Neuronal stem cell (in vitro differentiated cells): ENCODE data around the gene THSD1.

Source experiments
- DNase-seq: peaks from one replicate; pipeline ENCODE4 v3.0.0-alpha.2; 2013; ENCODE audit warnings: low spot score
- H2AFZ ChIP-seq: one replicate; pipeline ENCODE4 v1.6.1; 2013; ENCODE audit warnings: mild to moderate bottlenecking, low read length, inconsistent platforms
- H2AK5ac ChIP-seq: 2 replicates; pipeline ENCODE4 v1.6.1; 2013; ENCODE audit warnings: low read depth, mild to moderate bottlenecking, inconsistent platforms, low read length, moderate library complexity, mixed read lengths
- H2BK120ac ChIP-seq: 2 replicates; pipeline ENCODE4 v1.6.1; 2013; ENCODE audit warnings: low read depth, mild to moderate bottlenecking, inconsistent platforms, low read length, moderate library complexity, mixed read lengths
- H2BK12ac ChIP-seq: one replicate; pipeline ENCODE4 v1.6.1; 2013; ENCODE audit warnings: low read length, inconsistent platforms
- H2BK15ac ChIP-seq: 2 replicates; pipeline ENCODE4 v1.6.1; 2013; ENCODE audit warnings: mild to moderate bottlenecking, low read length, inconsistent platforms, mixed read lengths
- H2BK5ac ChIP-seq: one replicate; pipeline ENCODE4 v1.6.1; 2013; ENCODE audit warnings: inconsistent platforms, mild to moderate bottlenecking, low read length, moderate library complexity
- H3K14ac ChIP-seq: one replicate; pipeline ENCODE4 v1.6.1; 2013; ENCODE audit warnings: low read length, inconsistent platforms
- H3K18ac ChIP-seq: 2 replicates; pipeline ENCODE4 v1.6.1; 2013; ENCODE audit warnings: low read length, inconsistent platforms
- H3K23ac ChIP-seq: 2 replicates; pipeline ENCODE4 v1.6.1; 2013; ENCODE audit warnings: low read depth, mild to moderate bottlenecking, mixed read lengths, low read length, inconsistent platforms; ENCODE audit not compliant: poor library complexity
- H3K27ac ChIP-seq: replicated peaks from 3 replicates; pipeline ENCODE4 v1.5.1; 2013; ENCODE audit warnings: low read length, inconsistent platforms
- H3K27me3 ChIP-seq, 3 experiments: 2 replicates each; pipeline ENCODE4 v1.6.1; 2013; ENCODE audit warnings: low read length in 3 of 3, mild to moderate bottlenecking in 2 of 3, inconsistent platforms in 1 of 3, low read depth in 1 of 3, mixed read lengths in 1 of 3, moderate library complexity in 1 of 3; ENCODE audit not compliant: control insufficient read depth in 3 of 3, insufficient read depth in 3 of 3
- H3K36me3 ChIP-seq, 2 donors: replicated peaks in 1 of 2; 2 replicates each; pipeline ENCODE4 v1.6.1; 2013; ENCODE audit warnings: low read length in 2 of 2; ENCODE audit not compliant: control insufficient read depth in 2 of 2, insufficient read depth in 2 of 2
- H3K4ac ChIP-seq: 2 replicates; pipeline ENCODE4 v1.6.1; 2013; ENCODE audit warnings: inconsistent platforms, mild to moderate bottlenecking, low read length, moderate library complexity
- H3K4me1 ChIP-seq, 2 donors: 1 replicate in 1 of 2; 2 replicates in 1 of 2; pipeline ENCODE4 v1.6.1; 2013; ENCODE audit warnings: low read length in 2 of 2, low read depth in 1 of 2; ENCODE audit not compliant: control insufficient read depth in 2 of 2, insufficient read depth in 1 of 2
- H3K4me2 ChIP-seq: one replicate; pipeline ENCODE4 v1.6.1; 2013; ENCODE audit warnings: mild to moderate bottlenecking, low read length, inconsistent platforms; ENCODE audit not compliant: insufficient read depth, poor library complexity, severe bottlenecking
- H3K4me3 ChIP-seq, 2 donors: 2 replicates each; pipeline ENCODE4 v1.5.1; 2013; ENCODE audit warnings: low read length in 2 of 2, mild to moderate bottlenecking in 2 of 2, inconsistent platforms in 1 of 2, moderate library complexity in 1 of 2
- H3K79me1 ChIP-seq: one replicate; pipeline ENCODE4 v1.6.1; 2013; ENCODE audit warnings: low read depth, mild to moderate bottlenecking, inconsistent platforms, low read length, moderate library complexity
- H3K9ac ChIP-seq: one replicate; pipeline ENCODE4 v1.6.1; 2013; ENCODE audit warnings: mild to moderate bottlenecking, low read depth, low read length, inconsistent platforms; ENCODE audit not compliant: poor library complexity
- H3K9me3 ChIP-seq, 2 donors: replicated peaks in 1 of 2; 2 replicates each; pipeline versions ENCODE3 to v1.6.1; 2013; ENCODE audit warnings: low read length in 2 of 2, mild to moderate bottlenecking in 2 of 2, inconsistent platforms in 1 of 2, low read depth in 1 of 2, mixed read lengths in 1 of 2, moderate library complexity in 1 of 2; ENCODE audit not compliant: control insufficient read depth in 2 of 2, insufficient read depth in 1 of 2
- H4K8ac ChIP-seq: one replicate; pipeline ENCODE4 v1.6.1; 2013; ENCODE audit warnings: low read depth, mild to moderate bottlenecking, inconsistent platforms, low read length, moderate library complexity
- H4K91ac ChIP-seq: one replicate; pipeline ENCODE4 v1.6.1; 2013; ENCODE audit warnings: low read length, low read depth, mild to moderate bottlenecking, inconsistent platforms; ENCODE audit not compliant: poor library complexity
- WGBS, 2 donors: extraction: QIAGEN DNeasy Blood & Tissue Kit; methylation state at CpG; one replicate each; pipeline ENCODE4 v1.1.7; 2013; ENCODE audit warnings: missing lambda C conversion rate in 2 of 2, mixed read lengths in 1 of 2; ENCODE audit not compliant: insufficient read length in 2 of 2, insufficient replicate concordance in 1 of 2; ENCODE audit errors: extremely low coverage in 2 of 2; 5-methylcytosine and 5-hydroxymethylcytosine counted together

Gene THSD1

DNA sequence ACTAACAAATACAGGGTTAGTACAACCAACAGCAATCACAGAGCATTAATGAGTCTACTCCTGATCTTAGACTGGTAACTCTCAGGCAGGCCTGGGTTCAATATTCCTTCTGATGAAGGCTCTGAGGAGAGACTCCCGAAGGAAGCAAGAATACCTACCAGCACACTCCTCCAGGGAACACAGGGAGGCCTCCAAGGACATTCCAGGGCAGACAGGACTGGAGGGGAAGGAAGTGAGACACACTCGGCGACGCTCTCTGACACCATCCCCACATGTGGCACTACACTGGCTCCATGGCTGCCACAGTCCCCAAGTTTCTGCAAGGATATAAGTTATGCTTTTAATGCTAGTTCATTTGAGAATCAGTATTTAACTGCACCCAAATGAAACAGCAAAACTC, 20.1 kb downstream of the THSD1 start:
- H3K9me3 ChIP-seq, result no peaks in the 10 kb centered on the region
- no peaks in the 10 kb centered on the region for H3K79me1 ChIP-seq
- H3K4ac ChIP-seq, result no peak overlapping the region
- no peak overlapping the region for H2BK5ac ChIP-seq
- H2AFZ ChIP-seq, result no peak overlapping the region
- no peak overlapping the region for H3K18ac ChIP-seq
- H2BK15ac ChIP-seq, result no peak overlapping the region
- no peak overlapping the region for H2BK120ac ChIP-seq
- H3K9ac ChIP-seq, result no peak overlapping the region
- H4K91ac ChIP-seq, result no peak overlapping the region
- no peak for DNase-seq
- no CpG with 5 or more reads among the region's 4 CpGs for WGBS, 2 donors
- no peak overlapping the region for H3K27ac ChIP-seq
- no peak overlapping the region for H4K8ac ChIP-seq
- peaks cover 0 to 16% (median 0%) of the 10 kb centered on the region in 3 experiments for H3K27me3 ChIP-seq
- H2BK12ac ChIP-seq, result no peak overlapping the region
- H3K14ac ChIP-seq, result no peak overlapping the region
- H3K4me3 ChIP-seq, result no peak overlapping the region
- no peak overlapping the region for H2AK5ac ChIP-seq
- no peak overlapping the region for H3K4me2 ChIP-seq
- no peaks in the 10 kb centered on the region for H3K36me3 ChIP-seq
- H3K4me1 ChIP-seq, result no peaks in the 10 kb centered on the region
- H3K23ac ChIP-seq, result no peak overlapping the region

DNA sequence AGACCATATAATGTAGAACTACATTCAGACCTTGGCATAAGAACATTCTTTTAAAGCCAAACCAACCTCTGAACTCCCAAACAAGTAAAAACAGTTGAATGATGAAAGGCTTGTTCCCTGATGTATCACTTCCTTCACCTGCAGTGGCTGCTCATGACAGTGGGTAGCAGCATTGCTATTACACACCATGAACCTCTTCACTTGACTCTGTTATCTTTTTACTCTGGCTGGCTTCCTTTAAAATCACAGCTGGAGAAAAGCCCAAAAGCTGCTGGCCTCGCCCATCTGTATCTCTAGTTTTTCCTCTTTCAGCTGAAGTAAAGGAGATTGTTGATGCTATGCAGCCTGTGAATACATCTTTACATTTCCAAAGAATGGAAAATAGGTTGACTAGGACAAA, 22.6 kb downstream of the THSD1 start:
- Histone ChIP-seq H2AK5ac (no peak overlapping the region), H2AFZ (no peak overlapping the region), H4K91ac (no peak overlapping the region), H2BK12ac (no peak overlapping the region), H3K4ac (no peak overlapping the region), H3K4me2 (no peak overlapping the region), H2BK120ac (no peak overlapping the region), H3K27ac (no peak overlapping the region), H3K27me3 (peaks cover 0 to 16% (median 0%) of the 10 kb centered on the region in 3 experiments), H3K9me3 (no peaks in the 10 kb centered on the region), H2BK15ac (no peak overlapping the region), H3K4me3 (no peak overlapping the region), H3K14ac (no peak overlapping the region), H3K79me1 (no peaks in the 10 kb centered on the region), H3K4me1 (no peaks in the 10 kb centered on the region), H3K23ac (no peak overlapping the region), H3K9ac (no peak overlapping the region), H2BK5ac (no peak overlapping the region), H3K36me3 (no peaks in the 10 kb centered on the region), H4K8ac (no peak overlapping the region), H3K18ac (no peak overlapping the region)
- no CpG with 5 or more reads among the region's 1 CpG for WGBS, 2 donors
- DNase-seq, result no peak

DNA sequence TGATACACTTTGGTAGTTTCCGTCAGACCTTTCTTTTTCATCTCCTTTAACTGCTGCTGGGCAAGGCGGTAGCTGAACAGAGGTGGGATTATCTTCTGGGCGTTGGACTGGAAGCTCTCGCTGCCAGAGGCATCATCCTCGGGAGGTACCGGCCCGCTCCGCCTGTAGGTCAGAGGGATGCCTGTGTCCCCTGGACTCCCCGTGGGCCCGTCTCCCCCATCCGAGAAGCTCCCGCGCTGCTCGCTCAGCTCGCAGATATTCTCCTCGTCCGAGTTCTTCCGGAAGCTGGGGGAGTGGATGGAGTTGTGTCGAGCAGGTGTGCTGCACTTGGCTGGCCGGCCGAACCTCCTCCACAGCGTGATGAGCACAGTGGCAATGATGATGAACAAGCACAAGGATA, 27.7 kb downstream of the THSD1 start:
- no peak for DNase-seq
- H2BK12ac ChIP-seq, result no peak overlapping the region
- peak overlapping the region; percentile 70 for H3K18ac ChIP-seq
- H2BK15ac ChIP-seq, result no peak overlapping the region
- H2BK5ac ChIP-seq, result peak overlapping the region; percentile 53
- no peak overlapping the region for H3K9ac ChIP-seq
- no peak overlapping the region for H3K23ac ChIP-seq
- H3K9me3 ChIP-seq, result no peaks in the 10 kb centered on the region
- no peak overlapping the region for H3K27ac ChIP-seq
- H3K27me3 ChIP-seq, result peaks cover 0 to 13% (median 0%) of the 10 kb centered on the region in 3 experiments
- H4K8ac ChIP-seq, result peak overlapping the region; percentile 72
- peak overlapping the region; percentile 49 for H3K14ac ChIP-seq
- H3K36me3 ChIP-seq, result no peaks in the 10 kb centered on the region
- no peak overlapping the region for H4K91ac ChIP-seq
- H2BK120ac ChIP-seq, result no peak overlapping the region
- H2AFZ ChIP-seq, result no peak overlapping the region
- no peak overlapping the region for H3K4me3 ChIP-seq
- no peaks in the 10 kb centered on the region for H3K4me1 ChIP-seq
- H2AK5ac ChIP-seq, result peak overlapping the region; percentile 94
- no peaks in the 10 kb centered on the region for H3K79me1 ChIP-seq
- no CpG with 5 or more reads among the region's 22 CpGs for WGBS, 2 donors
- no peak overlapping the region for H3K4me2 ChIP-seq
- H3K4ac ChIP-seq, result no peak overlapping the region

DNA sequence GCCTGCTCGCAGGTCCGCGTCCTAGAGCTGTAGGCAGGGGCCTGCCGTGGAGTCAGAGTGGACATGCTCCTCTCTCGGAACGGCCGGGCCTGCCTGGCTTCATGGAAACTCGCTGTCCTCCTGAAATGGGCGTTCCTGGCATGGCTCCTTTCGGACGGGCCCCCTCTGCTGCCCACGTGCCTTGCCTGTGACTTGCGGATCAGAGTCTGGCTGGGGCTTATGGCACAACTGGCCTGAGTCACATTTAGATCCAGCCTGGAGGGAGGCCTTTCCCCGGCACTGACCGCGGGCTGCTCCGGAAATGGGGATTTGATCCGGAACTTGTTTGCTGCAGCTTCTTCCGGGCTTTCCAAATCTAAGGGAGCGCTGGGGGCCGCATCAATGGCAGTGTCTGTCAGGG, 28.1 kb downstream of the THSD1 start:
- no peak overlapping the region for H2BK120ac ChIP-seq
- H2AK5ac ChIP-seq, result peak overlapping the region; percentile 94
- H3K79me1 ChIP-seq, result no peaks in the 10 kb centered on the region
- H3K4me3 ChIP-seq, result no peak overlapping the region
- H3K23ac ChIP-seq, result no peak overlapping the region
- H4K8ac ChIP-seq, result peak overlapping the region; percentile 82
- DNase-seq, result no peak
- peak overlapping the region; percentile 76 for H3K18ac ChIP-seq
- H2BK5ac ChIP-seq, result peak overlapping the region; percentile 53
- no peaks in the 10 kb centered on the region for H3K36me3 ChIP-seq
- H4K91ac ChIP-seq, result no peak overlapping the region
- no peak overlapping the region for H2BK15ac ChIP-seq
- no peak overlapping the region for H3K4ac ChIP-seq
- no peak overlapping the region for H3K9ac ChIP-seq
- no CpG with 5 or more reads among the region's 21 CpGs for WGBS, 2 donors
- H3K9me3 ChIP-seq, result no peaks in the 10 kb centered on the region
- H2BK12ac ChIP-seq, result no peak overlapping the region
- H3K4me2 ChIP-seq, result no peak overlapping the region
- H2AFZ ChIP-seq, result no peak overlapping the region
- no peaks in the 10 kb centered on the region for H3K4me1 ChIP-seq
- H3K27ac ChIP-seq, result no peak overlapping the region
- H3K27me3 ChIP-seq, result peaks cover 0 to 17% (median 0%) of the 10 kb centered on the region in 3 experiments
- peak overlapping the region; percentile 71 for H3K14ac ChIP-seq
